WTC11 (cell line): ENCODE data around the gene FAM20A. TPM values are rescaled to one million over a fixed set of nuclear protein-coding genes. Genes with fewer than 3 reads are reported as not detected.

Experiments used
- ATAC-seq: fragments of 200-7000 bp; cut with Tn5 transposase; 2 replicates; pipeline ENCODE4 v1.10.0; 2021; ENCODE audit warnings: mild to moderate bottlenecking, moderate library complexity
- CTCF ChIA-PET: fragments of 300-600 bp; sonication (Branson Sonifier 250); formaldehyde crosslinking; loops from one replicate; lab custom pipeline; 2021; ENCODE audit warnings: antibody characterized with exemption; lab: Charles Lee
- POLR2A ChIA-PET: fragments of 350-600 bp; sonication (Branson Sonifier 250); formaldehyde crosslinking; loops from one replicate; lab custom pipeline; 2021; ENCODE audit warnings: antibody characterized with exemption; lab: Charles Lee
- DNase-seq: peaks from one replicate; pipeline ENCODE4 v3.0.0; 2021; ENCODE audit warnings: low spot score
- H3K27ac Mint-ChIP-seq: 2 replicates; pipeline ENCODE4 v1.8.0; 2021; ENCODE audit warnings: mixed read lengths
- H3K27me3 Mint-ChIP-seq: 2 replicates; pipeline ENCODE4 v1.8.0; 2021; ENCODE audit warnings: low read depth, mild to moderate bottlenecking, moderate library complexity, mixed read lengths
- H3K36me3 Mint-ChIP-seq: 2 replicates; pipeline ENCODE4 v1.8.0; 2021; ENCODE audit warnings: mixed read lengths
- H3K4me1 Mint-ChIP-seq: 2 replicates; pipeline ENCODE4 v1.8.0; 2022; ENCODE audit warnings: mixed read lengths
- H3K4me3 Mint-ChIP-seq: 2 replicates; pipeline ENCODE4 v1.8.0; 2021; ENCODE audit warnings: mild to moderate bottlenecking, moderate library complexity, mixed read lengths
- H3K9me3 Mint-ChIP-seq: 2 replicates; pipeline ENCODE4 v1.8.0; 2021; ENCODE audit warnings: mixed read lengths
- ATF1 ChIP-seq: sonication (generic); formaldehyde crosslinking; IDR thresholded peaks from 2 replicates; pipeline ENCODE4 v1.8.1; 2023; ENCODE audit warnings: mild to moderate bottlenecking, moderate library complexity, missing genetic modification reagents
- CBFB ChIP-seq: sonication (generic); formaldehyde crosslinking; IDR thresholded peaks from 2 replicates; pipeline ENCODE4 v1.8.1; 2022; ENCODE audit warnings: mild to moderate bottlenecking, low read depth, missing genetic modification reagents
- GRHL2 ChIP-seq: fragments of 250-450 bp; sonication (Bioruptor Pico); IDR thresholded peaks from 2 replicates; pipeline ENCODE4 v1.8.0; 2022; ENCODE audit warnings: mild to moderate bottlenecking, moderate library complexity; ENCODE audit not compliant: insufficient replicate concordance, severe bottlenecking
- HMGA2 ChIP-seq: fragments of 250-450 bp; sonication (Bioruptor Pico); IDR thresholded peaks from 2 replicates; pipeline ENCODE4 v1.4.0; 2021; ENCODE audit warnings: mild to moderate bottlenecking, moderate library complexity
- NR2C2 ChIP-seq: sonication (generic); formaldehyde crosslinking; IDR thresholded peaks from 2 replicates; pipeline ENCODE4 v1.8.0; 2022; ENCODE audit warnings: mild to moderate bottlenecking, missing genetic modification reagents
- SMAD4 ChIP-seq: sonication (generic); formaldehyde crosslinking; IDR thresholded peaks from 2 replicates; pipeline ENCODE4 v1.8.0; 2022; ENCODE audit warnings: mild to moderate bottlenecking, missing genetic modification reagents
- ZNF232 ChIP-seq: sonication (generic); formaldehyde crosslinking; IDR thresholded peaks from 2 replicates; pipeline ENCODE4 v1.8.0; 2022; ENCODE audit warnings: mild to moderate bottlenecking, missing genetic modification reagents
- ZNF317 ChIP-seq: sonication (generic); formaldehyde crosslinking; IDR thresholded peaks from 2 replicates; pipeline ENCODE4 v1.8.1; 2023; ENCODE audit warnings: low read depth, mild to moderate bottlenecking, moderate library complexity, missing genetic modification reagents, borderline replicate concordance
- total RNA-seq: library from RNA; stranded (reverse); gene quantifications from 3 replicates; pipeline ENCODE4 v1.2.3, GENCODE V29; 2021
- TF ChIP-seq, protein P1 (sequence below): sonication (generic); formaldehyde crosslinking; IDR thresholded peaks from 2 replicates; pipeline ENCODE4 v1.8.1; 2023; ENCODE audit warnings: mild to moderate bottlenecking, missing genetic modification reagents
- TF ChIP-seq, protein P2 (sequence below): sonication (generic); formaldehyde crosslinking; IDR thresholded peaks from 2 replicates; pipeline ENCODE4 v1.8.1; 2022; ENCODE audit warnings: low read depth, missing genetic modification reagents, borderline replicate concordance
- TF ChIP-seq, protein P3 (sequence below): sonication (generic); formaldehyde crosslinking; IDR thresholded peaks from 2 replicates; pipeline ENCODE4 v1.8.0; 2023; ENCODE audit warnings: missing genetic modification reagents, mild to moderate bottlenecking, borderline replicate concordance
- TF ChIP-seq, protein P4 (sequence below): fragments of 250-450 bp; sonication (Bioruptor Pico); IDR thresholded peaks from 2 replicates; pipeline ENCODE4 v1.9.0; 2021; ENCODE audit warnings: mild to moderate bottlenecking
- TF ChIP-seq, protein P5 (sequence below): sonication (generic); formaldehyde crosslinking; IDR thresholded peaks from 2 replicates; pipeline ENCODE4 v1.8.1; 2022; ENCODE audit warnings: missing genetic modification reagents, borderline replicate concordance
- TF ChIP-seq, protein P6 (sequence below): sonication (generic); formaldehyde crosslinking; IDR thresholded peaks from 2 replicates; pipeline ENCODE4 v1.8.1; 2023; ENCODE audit warnings: mild to moderate bottlenecking, moderate library complexity, missing genetic modification reagents

Gene FAM20A
- total RNA-seq, 1 experiment from 2014 or later: 5.8 TPM

DNA sequence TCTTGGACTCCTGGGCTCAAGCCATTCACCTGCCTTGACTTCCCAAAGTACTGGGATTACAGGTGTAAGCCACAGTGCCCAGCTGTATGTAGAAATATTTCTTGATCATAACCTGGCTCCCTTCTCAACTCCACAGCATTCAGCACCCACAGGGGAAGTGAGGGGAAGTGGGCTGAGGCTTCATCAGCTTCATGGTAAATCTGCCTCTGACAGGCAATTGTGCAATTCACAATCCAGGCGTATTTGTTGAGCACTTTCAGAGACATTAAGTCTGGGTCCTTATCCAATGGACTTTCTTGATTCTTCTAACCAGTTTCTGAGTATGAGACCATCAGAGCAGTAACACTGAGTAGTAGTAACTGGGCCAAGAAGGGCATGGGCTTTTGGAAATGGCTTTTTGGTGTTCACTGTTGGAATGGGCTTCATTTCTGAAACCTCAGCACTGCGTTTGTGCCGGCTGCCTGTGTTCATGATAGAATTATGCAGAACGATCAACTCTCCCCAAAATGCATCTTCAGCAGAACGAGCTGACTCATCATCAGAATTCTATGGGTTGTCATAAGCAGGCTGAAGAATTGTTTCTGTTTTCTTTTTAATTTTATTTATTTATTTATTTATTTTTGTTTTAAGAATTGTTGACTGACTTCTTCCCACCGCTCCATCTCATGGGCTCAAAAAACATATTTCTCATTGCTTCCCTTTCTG lies 28.9 kb downstream of the FAM20A start (continued):
- TF ChIP-seq GRHL2 (no peak), SMAD4 (CRISPR knock-in tag) (no peak), ZNF232 (CRISPR knock-in tag) (no peak), ZNF317 (CRISPR knock-in tag) (no peak), ATF1 (CRISPR knock-in tag) (no peak), NR2C2 (CRISPR knock-in tag) (no peak)
- TF ChIP-seq, protein P1, sequence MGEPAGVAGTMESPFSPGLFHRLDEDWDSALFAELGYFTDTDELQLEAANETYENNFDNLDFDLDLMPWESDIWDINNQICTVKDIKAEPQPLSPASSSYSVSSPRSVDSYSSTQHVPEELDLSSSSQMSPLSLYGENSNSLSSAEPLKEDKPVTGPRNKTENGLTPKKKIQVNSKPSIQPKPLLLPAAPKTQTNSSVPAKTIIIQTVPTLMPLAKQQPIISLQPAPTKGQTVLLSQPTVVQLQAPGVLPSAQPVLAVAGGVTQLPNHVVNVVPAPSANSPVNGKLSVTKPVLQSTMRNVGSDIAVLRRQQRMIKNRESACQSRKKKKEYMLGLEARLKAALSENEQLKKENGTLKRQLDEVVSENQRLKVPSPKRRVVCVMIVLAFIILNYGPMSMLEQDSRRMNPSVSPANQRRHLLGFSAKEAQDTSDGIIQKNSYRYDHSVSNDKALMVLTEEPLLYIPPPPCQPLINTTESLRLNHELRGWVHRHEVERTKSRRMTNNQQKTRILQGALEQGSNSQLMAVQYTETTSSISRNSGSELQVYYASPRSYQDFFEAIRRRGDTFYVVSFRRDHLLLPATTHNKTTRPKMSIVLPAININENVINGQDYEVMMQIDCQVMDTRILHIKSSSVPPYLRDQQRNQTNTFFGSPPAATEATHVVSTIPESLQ (CRISPR knock-in tag): no peak
- TF ChIP-seq, protein P2, sequence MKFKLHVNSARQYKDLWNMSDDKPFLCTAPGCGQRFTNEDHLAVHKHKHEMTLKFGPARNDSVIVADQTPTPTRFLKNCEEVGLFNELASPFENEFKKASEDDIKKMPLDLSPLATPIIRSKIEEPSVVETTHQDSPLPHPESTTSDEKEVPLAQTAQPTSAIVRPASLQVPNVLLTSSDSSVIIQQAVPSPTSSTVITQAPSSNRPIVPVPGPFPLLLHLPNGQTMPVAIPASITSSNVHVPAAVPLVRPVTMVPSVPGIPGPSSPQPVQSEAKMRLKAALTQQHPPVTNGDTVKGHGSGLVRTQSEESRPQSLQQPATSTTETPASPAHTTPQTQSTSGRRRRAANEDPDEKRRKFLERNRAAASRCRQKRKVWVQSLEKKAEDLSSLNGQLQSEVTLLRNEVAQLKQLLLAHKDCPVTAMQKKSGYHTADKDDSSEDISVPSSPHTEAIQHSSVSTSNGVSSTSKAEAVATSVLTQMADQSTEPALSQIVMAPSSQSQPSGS (CRISPR knock-in tag): no peak
- TF ChIP-seq, protein P3, sequence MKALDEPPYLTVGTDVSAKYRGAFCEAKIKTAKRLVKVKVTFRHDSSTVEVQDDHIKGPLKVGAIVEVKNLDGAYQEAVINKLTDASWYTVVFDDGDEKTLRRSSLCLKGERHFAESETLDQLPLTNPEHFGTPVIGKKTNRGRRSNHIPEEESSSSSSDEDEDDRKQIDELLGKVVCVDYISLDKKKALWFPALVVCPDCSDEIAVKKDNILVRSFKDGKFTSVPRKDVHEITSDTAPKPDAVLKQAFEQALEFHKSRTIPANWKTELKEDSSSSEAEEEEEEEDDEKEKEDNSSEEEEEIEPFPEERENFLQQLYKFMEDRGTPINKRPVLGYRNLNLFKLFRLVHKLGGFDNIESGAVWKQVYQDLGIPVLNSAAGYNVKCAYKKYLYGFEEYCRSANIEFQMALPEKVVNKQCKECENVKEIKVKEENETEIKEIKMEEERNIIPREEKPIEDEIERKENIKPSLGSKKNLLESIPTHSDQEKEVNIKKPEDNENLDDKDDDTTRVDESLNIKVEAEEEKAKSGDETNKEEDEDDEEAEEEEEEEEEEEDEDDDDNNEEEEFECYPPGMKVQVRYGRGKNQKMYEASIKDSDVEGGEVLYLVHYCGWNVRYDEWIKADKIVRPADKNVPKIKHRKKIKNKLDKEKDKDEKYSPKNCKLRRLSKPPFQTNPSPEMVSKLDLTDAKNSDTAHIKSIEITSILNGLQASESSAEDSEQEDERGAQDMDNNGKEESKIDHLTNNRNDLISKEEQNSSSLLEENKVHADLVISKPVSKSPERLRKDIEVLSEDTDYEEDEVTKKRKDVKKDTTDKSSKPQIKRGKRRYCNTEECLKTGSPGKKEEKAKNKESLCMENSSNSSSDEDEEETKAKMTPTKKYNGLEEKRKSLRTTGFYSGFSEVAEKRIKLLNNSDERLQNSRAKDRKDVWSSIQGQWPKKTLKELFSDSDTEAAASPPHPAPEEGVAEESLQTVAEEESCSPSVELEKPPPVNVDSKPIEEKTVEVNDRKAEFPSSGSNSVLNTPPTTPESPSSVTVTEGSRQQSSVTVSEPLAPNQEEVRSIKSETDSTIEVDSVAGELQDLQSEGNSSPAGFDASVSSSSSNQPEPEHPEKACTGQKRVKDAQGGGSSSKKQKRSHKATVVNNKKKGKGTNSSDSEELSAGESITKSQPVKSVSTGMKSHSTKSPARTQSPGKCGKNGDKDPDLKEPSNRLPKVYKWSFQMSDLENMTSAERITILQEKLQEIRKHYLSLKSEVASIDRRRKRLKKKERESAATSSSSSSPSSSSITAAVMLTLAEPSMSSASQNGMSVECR: no peak
- TF ChIP-seq, protein P4, sequence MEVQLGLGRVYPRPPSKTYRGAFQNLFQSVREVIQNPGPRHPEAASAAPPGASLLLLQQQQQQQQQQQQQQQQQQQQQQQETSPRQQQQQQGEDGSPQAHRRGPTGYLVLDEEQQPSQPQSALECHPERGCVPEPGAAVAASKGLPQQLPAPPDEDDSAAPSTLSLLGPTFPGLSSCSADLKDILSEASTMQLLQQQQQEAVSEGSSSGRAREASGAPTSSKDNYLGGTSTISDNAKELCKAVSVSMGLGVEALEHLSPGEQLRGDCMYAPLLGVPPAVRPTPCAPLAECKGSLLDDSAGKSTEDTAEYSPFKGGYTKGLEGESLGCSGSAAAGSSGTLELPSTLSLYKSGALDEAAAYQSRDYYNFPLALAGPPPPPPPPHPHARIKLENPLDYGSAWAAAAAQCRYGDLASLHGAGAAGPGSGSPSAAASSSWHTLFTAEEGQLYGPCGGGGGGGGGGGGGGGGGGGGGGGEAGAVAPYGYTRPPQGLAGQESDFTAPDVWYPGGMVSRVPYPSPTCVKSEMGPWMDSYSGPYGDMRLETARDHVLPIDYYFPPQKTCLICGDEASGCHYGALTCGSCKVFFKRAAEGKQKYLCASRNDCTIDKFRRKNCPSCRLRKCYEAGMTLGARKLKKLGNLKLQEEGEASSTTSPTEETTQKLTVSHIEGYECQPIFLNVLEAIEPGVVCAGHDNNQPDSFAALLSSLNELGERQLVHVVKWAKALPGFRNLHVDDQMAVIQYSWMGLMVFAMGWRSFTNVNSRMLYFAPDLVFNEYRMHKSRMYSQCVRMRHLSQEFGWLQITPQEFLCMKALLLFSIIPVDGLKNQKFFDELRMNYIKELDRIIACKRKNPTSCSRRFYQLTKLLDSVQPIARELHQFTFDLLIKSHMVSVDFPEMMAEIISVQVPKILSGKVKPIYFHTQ (CRISPR knock-in tag): no peak
- TF ChIP-seq, protein P5, sequence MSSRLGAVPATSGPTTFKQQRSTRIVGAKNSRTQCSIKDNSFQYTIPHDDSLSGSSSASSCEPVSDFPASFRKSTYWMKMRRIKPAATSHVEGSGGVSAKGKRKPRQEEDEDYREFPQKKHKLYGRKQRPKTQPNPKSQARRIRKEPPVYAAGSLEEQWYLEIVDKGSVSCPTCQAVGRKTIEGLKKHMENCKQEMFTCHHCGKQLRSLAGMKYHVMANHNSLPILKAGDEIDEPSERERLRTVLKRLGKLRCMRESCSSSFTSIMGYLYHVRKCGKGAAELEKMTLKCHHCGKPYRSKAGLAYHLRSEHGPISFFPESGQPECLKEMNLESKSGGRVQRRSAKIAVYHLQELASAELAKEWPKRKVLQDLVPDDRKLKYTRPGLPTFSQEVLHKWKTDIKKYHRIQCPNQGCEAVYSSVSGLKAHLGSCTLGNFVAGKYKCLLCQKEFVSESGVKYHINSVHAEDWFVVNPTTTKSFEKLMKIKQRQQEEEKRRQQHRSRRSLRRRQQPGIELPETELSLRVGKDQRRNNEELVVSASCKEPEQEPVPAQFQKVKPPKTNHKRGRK: no peak

DNA sequence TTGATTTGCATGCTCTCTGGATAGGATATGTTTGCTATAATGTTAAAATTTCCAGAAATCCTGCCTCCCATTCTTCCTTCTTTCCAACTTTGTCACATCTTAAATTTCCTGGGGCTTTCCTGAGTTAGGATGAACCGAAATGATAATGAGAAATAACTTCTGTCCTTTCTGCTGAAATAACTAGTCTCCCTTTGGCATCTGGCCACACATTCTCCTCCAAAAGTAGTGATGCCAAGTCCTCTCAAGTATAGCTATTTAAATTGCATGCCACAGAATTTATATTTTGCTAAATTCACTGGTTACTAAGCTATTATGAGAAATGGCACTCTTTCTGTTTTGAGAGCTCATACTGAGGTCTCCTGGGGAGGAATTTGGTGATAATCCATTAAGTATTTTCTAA lies 30.6 kb downstream of the FAM20A start:
- Mint-ChIP-seq H3K4me1 (no peaks in the 10 kb centered on the region), H3K27me3 (no peaks in the 10 kb centered on the region), H3K27ac (no peak overlapping the region), H3K36me3 (no peaks in the 10 kb centered on the region), H3K9me3 (no peaks in the 10 kb centered on the region), H3K4me3 (no peak overlapping the region)
- ChIA-PET POLR2A (no interaction called here), CTCF (interaction anchor here (0.9 kb wide), 1 partner anchor 44 kb away, joined by 4 read pairs; no protein-coding TSS in a partner anchor)
- TF ChIP-seq ATF1 (CRISPR knock-in tag) (no peak), CBFB (no peak), HMGA2 (CRISPR knock-in tag) (no peak)
- TF ChIP-seq, protein P6, sequence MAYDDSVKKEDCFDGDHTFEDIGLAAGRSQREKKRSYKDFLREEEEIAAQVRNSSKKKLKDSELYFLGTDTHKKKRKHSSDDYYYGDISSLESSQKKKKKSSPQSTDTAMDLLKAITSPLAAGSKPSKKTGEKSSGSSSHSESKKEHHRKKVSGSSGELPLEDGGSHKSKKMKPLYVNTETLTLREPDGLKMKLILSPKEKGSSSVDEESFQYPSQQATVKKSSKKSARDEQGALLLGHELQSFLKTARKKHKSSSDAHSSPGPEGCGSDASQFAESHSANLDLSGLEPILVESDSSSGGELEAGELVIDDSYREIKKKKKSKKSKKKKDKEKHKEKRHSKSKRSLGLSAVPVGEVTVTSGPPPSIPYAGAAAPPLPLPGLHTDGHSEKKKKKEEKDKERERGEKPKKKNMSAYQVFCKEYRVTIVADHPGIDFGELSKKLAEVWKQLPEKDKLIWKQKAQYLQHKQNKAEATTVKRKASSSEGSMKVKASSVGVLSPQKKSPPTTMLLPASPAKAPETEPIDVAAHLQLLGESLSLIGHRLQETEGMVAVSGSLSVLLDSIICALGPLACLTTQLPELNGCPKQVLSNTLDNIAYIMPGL (CRISPR knock-in tag): no peak
- no peak for DNase-seq
- ATAC-seq: no peak
